Activated CD4-positive, alpha-beta T cell treated with anti-CD3 and anti-CD28 coated beads, Interleukin-2, amount 10 ng/mL, durations not matched to agents 7 days and 5 days (primary cell): Measurements from ENCODE around the gene CASK. TPM values are rescaled to one million over a fixed set of nuclear protein-coding genes. Genes with fewer than 3 reads are reported as not detected.

Experiments used
- CTCF ChIA-PET: fragments of 350-600 bp; sonication (Branson Sonifier 250); formaldehyde crosslinking; loops from one replicate; lab custom pipeline; 2021; ENCODE audit warnings: antibody characterized with exemption; lab: Charles Lee
- POLR2A ChIA-PET: fragments of 350-600 bp; sonication (Branson Sonifier 250); formaldehyde crosslinking; loops from one replicate; lab custom pipeline; 2021; ENCODE audit warnings: antibody characterized with exemption; lab: Charles Lee
- DNase-seq: peaks from one replicate; pipeline ENCODE4 v3.0.0-alpha.2; 2020
- H3K27ac Mint-ChIP-seq: one replicate; pipeline ENCODE4 v1.8.0; 2021; ENCODE audit warnings: mild to moderate bottlenecking, moderate library complexity, mixed read lengths
- H3K27me3 Mint-ChIP-seq: one replicate; pipeline ENCODE4 v1.8.0; 2021; ENCODE audit warnings: mixed read lengths
- H3K36me3 Mint-ChIP-seq: one replicate; pipeline ENCODE4 v1.8.0; 2021; ENCODE audit warnings: low read depth, mixed read lengths
- H3K4me1 Mint-ChIP-seq: one replicate; pipeline ENCODE4 v1.8.0; 2021; ENCODE audit warnings: mixed read lengths
- H3K4me3 Mint-ChIP-seq: one replicate; pipeline ENCODE4 v1.8.0; 2021; ENCODE audit warnings: mild to moderate bottlenecking, moderate library complexity, mixed read lengths
- H3K9me3 Mint-ChIP-seq: one replicate; pipeline ENCODE4 v1.8.0; 2021; ENCODE audit warnings: mixed read lengths
- total RNA-seq, 2 experiments: library from RNA; stranded (reverse); gene quantifications; one replicate each; pipeline ENCODE4 v1.2.3, GENCODE V29; 2021

CASK gene
- total RNA-seq, 2 experiments from 2014 or later: 30.8 to 32.4 TPM

DNA sequence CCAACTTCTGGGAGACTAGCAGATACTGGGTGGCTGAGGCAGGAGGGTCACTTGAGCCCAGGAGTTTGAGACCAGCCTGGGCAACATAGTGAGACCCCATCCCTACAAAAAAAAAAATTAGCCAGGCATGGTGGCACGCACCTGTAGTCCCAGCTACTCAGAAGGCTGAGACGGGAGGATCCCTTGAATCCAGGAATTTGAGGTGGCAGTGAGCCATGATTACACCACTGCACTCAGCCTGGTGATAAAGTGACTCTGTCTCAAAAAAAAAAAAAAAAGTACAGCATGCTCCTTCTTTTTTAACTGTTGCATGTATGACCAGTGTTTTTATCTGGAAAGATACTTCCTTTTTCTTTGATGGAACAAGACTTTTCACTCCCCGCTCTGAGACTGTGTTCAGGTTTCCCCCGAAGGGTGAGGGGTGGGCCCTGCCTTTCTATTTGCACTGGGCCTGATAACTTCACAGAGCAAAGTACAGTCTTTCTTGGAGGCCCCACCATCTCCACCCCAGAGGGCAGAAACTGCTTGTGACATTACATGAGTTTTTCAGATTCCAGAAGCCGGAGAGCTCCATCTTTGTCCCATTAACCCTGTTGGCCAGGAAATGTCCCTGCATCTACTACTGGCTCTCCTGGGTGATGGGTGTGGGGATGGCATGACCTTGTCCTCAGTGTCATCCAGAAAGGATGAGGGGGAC, 441.1 kb downstream of the CASK start:
- POLR2A ChIA-PET: no interaction called here
- DNase-seq: no peak
- H3K36me3 Mint-ChIP-seq: no peaks in the 10 kb centered on the region
- no peaks in the 10 kb centered on the region for H3K9me3 Mint-ChIP-seq
- no peaks in the 10 kb centered on the region for H3K27me3 Mint-ChIP-seq
- peaks cover 2% of the 10 kb centered on the region for H3K4me1 Mint-ChIP-seq
- no peak overlapping the region for H3K27ac Mint-ChIP-seq
- H3K4me3 Mint-ChIP-seq: no peak overlapping the region
- CTCF ChIA-PET: interaction anchor here (0.6 to 1.1 kb wide), 3 partner anchors 17 to 151 kb away, joined by 3 read pairs; no protein-coding TSS in a partner anchor

DNA sequence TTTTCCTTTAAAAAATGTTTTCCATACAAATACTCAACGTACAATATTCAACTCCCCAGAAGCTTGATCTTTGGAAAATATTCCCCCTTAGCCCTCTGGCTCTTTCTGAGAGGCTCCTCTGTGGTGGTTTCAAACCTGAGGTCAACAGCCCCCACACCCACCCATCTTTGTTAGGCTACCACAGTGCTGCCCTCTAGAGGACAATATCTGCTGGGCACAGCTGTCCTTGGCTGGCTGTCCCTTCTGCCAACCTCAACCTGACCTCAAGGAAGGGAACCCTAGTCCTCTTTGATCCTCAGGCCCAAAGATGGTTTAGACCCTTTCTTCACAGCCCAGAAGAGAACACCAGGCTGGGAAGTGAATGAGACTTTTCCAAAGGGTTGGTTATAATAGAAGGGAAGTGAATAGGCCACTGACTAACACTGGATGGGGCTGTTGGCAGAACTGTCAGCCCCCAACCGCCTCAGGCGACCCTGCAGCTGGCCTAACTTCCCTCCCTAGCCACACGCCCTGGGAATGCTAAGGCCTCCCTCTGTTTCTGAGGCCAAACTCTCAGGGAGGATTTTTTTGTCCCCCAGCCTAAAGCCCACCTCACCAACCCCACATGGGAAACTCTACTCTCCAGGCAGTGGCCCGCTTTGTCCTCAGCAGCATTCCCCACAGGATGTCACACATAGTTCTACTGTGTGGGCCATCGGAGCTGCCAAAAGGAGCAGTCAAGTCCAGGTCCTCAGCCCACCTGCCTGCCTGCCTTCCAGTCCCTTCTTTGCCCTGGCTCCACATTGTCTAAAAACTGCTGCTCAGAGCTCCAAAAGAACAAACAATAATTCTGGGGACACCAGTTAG, 441.9 kb downstream of the CASK start:
- peaks cover 2% of the 10 kb centered on the region for H3K4me1 Mint-ChIP-seq
- H3K4me3 Mint-ChIP-seq: no peak overlapping the region
- POLR2A ChIA-PET: no interaction called here
- H3K9me3 Mint-ChIP-seq: no peaks in the 10 kb centered on the region
- no peaks in the 10 kb centered on the region for H3K36me3 Mint-ChIP-seq
- no peak overlapping the region for H3K27ac Mint-ChIP-seq
- H3K27me3 Mint-ChIP-seq: no peaks in the 10 kb centered on the region
- CTCF ChIA-PET: interaction anchor here (0.8 to 1.1 kb wide), 2 partner anchors 16 to 49 kb away, joined by 3 read pairs; no protein-coding TSS in a partner anchor
- peak; percentile 6 for DNase-seq

DNA sequence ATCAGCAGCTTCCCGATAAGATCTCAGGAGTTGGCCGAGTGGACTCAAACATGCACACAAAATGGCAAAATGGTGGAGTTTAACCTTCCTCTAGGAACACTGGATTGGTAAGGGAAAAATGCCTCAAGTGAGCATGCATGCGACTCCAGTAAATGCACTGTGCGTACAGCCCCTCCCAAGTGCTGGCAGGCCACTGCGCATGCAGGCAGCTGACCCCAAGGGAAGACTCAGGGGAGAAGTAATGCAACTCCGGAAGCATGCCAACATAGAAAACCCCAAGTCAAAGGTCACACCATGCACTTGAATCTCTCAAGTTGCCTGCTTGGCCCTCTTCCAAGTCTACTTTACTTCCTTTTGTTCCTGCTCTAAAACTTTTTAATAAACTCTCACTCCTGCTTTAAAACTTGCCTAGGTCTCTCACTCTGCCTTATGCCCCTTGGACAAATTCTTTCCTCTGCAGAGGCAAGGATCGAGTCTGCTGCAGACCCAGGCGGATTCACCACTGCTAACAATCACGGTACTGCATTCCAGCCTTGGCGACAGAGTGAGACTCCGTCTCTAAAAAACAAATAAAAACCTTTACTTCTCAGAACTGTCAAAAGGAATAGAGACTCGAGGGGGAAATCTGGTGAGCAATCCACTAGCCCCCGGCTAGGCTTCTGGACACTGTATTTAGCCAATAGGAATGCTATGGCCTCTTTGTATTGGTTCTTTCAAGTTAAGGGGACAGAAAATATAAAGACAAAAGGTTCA, 442.7 kb downstream of the CASK start:
- DNase-seq: no peak
- Mint-ChIP-seq H3K27ac (no peak overlapping the region), H3K4me3 (no peak overlapping the region), H3K4me1 (peaks cover 2% of the 10 kb centered on the region), H3K27me3 (no peaks in the 10 kb centered on the region), H3K9me3 (no peaks in the 10 kb centered on the region), H3K36me3 (no peaks in the 10 kb centered on the region)
- ChIA-PET CTCF (interaction anchor here (0.6 kb wide), 1 partner anchor 91 kb away, joined by 3 read pairs; no protein-coding TSS in a partner anchor), POLR2A (no interaction called here)

DNA sequence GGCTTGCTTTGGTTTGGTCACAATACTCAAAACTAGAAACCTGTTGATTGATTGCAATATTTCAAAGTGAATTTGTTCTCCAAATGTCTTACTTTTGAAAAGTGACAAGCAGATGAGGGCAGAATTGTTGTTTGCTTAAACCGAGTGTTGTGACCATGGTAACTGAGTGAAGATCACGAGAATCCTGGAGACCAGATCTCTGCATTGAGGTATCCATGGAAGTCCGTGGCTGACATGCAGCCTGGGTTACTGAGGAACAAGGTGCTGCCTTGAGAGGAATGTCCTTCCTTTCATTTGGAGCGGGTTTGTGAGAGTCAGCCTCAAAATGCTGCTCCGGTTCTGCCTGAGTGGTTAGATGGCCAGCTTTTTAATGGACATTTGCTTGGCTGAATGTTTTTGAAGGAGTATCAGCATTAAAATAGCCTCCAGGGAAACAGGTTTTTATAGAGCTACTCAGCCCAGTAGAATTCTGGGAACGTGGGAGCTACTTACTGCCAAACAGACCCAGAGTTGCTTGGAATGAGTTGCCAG, 444.9 kb downstream of the CASK start:
- Mint-ChIP-seq H3K4me3 (no peak overlapping the region), H3K36me3 (no peaks in the 10 kb centered on the region), H3K27me3 (no peaks in the 10 kb centered on the region), H3K9me3 (no peaks in the 10 kb centered on the region), H3K27ac (no peak overlapping the region), H3K4me1 (peaks cover 2% of the 10 kb centered on the region)
- ChIA-PET POLR2A (no interaction called here), CTCF (interaction anchor here (0.5 to 1.0 kb wide), 2 partner anchors 13 to 826 kb away, joined by 3 to 5 read pairs; no protein-coding TSS in a partner anchor)
- DNase-seq: no peak

DNA sequence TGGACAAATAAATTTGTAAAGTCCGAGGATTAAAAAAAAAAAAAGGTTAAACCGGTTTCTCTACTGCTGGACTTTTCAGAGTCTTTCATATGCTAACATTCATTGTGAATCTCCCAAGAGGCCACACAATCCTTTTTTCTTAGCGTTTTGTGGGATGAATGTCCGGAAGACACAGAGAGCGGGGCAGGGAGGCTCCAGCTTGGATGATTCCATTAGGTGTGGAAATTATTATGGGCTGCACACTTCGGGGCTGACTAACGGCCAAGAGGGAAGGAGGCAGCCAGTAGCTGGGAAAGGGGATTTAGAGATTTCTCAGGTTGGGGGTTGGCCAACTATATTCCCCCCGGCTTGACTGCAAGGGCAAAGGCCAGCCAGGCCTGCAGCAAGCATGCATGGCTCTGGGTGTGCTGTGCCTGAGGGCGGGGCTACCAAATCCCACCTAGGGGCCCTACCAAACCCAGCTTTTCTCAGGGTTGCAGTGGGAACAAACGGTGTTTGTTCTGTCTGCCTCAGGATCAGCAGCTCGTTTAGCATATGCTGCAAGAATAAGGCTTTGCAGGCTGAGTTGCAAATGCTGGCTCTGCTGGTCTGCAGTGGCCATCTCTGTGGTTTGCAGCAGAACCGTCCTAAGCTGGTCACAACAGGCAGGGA, 447.6 kb downstream of the CASK start:
- no peak overlapping the region for H3K27ac Mint-ChIP-seq
- no peak overlapping the region for H3K4me3 Mint-ChIP-seq
- H3K36me3 Mint-ChIP-seq: no peaks in the 10 kb centered on the region
- ChIA-PET CTCF (no interaction called here), POLR2A (no interaction called here)
- H3K9me3 Mint-ChIP-seq: no peaks in the 10 kb centered on the region
- no peaks in the 10 kb centered on the region for H3K4me1 Mint-ChIP-seq
- no peaks in the 10 kb centered on the region for H3K27me3 Mint-ChIP-seq
- no peak for DNase-seq

DNA sequence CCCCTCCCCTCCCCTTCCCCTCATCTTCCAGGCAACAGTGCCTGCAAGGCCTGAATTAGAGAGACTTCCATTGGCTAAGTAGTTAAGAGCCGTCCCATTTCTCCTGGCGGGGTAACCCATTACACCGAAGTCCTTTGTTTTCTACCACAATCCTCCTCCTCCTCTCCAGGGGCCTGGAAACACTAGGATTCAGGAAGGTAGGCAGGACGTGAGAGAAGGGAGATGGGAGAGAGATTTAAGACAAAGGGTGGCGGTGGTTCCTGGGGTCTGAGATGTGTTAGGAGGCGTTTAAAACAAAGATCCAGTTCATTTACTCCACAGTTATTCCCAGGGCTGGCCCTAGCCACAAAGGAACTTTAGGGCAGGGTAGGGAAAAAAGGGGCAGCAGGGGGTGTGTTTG, 448.2 kb downstream of the CASK start:
- ChIA-PET POLR2A (no interaction called here), CTCF (no interaction called here)
- no peaks in the 10 kb centered on the region for H3K4me1 Mint-ChIP-seq
- no peak overlapping the region for H3K4me3 Mint-ChIP-seq
- H3K9me3 Mint-ChIP-seq: no peaks in the 10 kb centered on the region
- H3K36me3 Mint-ChIP-seq: no peaks in the 10 kb centered on the region
- DNase-seq: no peak
- no peak overlapping the region for H3K27ac Mint-ChIP-seq
- H3K27me3 Mint-ChIP-seq: no peaks in the 10 kb centered on the region

DNA sequence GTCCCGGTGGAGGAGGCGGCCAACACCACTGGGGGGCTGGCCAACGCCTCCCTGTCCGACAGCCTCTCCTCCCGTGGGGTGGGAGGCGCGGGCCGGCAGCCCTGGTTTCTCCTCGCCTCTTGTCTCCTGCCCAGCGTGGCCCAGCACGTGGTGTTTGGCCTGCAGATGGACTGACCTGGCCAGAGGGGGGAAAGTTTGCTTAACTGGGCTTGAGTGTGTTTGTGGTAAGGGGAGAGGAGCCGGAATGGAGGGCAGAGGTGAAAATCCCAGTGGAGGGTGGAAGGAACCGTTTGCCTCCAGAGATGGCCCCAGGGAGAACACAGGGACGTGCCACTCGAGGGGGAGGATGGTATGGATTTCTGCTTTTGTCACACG, 448.6 kb downstream of the CASK start:
- ChIA-PET CTCF (no interaction called here), POLR2A (no interaction called here)
- no peak overlapping the region for H3K4me3 Mint-ChIP-seq
- peaks cover 4% of the 10 kb centered on the region for H3K4me1 Mint-ChIP-seq
- H3K9me3 Mint-ChIP-seq: no peaks in the 10 kb centered on the region
- no peak for DNase-seq
- no peaks in the 10 kb centered on the region for H3K27me3 Mint-ChIP-seq
- no peak overlapping the region for H3K27ac Mint-ChIP-seq
- H3K36me3 Mint-ChIP-seq: no peaks in the 10 kb centered on the region

DNA sequence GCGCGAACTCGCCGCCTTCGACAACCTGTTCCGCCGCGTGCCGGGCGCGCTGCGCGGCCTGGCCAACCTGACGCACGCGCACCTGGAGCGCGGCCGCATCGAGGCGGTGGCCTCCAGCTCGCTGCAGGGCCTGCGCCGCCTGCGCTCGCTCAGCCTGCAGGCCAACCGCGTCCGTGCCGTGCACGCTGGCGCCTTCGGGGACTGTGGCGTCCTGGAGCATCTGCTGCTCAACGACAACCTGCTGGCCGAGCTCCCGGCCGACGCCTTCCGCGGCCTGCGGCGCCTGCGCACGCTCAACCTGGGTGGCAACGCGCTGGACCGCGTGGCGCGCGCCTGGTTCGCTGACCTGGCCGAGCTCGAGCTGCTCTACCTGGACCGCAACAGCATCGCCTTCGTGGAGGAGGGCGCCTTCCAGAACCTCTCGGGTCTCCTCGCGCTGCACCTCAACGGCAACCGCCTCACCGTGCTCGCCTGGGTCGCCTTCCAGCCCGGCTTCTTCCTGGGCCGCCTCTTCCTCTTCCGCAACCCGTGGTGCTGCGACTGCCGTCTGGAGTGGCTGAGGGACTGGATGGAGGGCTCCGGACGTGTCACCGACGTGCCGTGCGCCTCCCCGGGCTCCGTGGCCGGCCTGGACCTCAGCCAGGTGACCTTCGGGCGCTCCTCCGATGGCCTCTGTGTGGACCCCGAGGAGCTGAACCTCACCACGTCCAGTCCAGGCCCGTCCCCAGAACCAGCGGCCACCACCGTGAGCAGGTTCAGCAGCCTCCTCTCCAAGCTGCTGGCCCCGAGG, 449.2 kb downstream of the CASK start:
- Mint-ChIP-seq H3K27me3 (no peaks in the 10 kb centered on the region), H3K36me3 (no peaks in the 10 kb centered on the region), H3K4me1 (peaks cover 4% of the 10 kb centered on the region), H3K9me3 (no peaks in the 10 kb centered on the region), H3K27ac (no peak overlapping the region), H3K4me3 (no peak overlapping the region)
- POLR2A ChIA-PET: no interaction called here
- no peak for DNase-seq
- CTCF ChIA-PET: no interaction called here

DNA sequence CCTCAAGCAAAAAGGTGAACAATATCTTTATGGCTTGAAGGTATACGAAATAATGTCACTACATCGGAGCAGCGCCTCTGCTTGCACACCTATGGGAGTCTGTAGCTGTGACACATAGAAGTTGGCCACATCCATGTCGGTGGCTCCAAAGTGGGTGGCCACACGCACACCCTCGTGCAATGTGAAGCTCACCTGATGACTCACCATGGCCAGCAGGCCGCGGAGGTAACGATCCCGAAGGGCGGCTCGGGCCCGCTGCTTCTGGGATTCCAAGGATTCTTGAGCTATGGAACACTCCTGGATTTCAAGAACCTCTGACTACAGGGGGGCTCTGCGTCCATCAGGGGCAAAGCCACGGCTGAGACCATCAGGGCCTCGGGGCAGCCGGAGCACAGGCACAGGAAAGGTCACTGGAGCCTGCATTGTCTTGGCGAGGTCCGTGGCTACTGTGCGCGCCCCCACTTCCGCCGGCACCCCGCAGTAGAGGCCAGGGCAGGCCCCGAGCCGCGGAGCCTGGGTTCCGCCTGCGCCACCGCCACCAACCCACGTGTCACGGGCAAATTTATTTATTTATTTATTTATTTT, 451.0 kb downstream of the CASK start:
- Mint-ChIP-seq H3K9me3 (no peaks in the 10 kb centered on the region), H3K36me3 (no peaks in the 10 kb centered on the region), H3K4me3 (no peak overlapping the region), H3K27me3 (no peaks in the 10 kb centered on the region), H3K4me1 (peaks cover 4% of the 10 kb centered on the region), H3K27ac (no peak overlapping the region)
- POLR2A ChIA-PET: no interaction called here
- CTCF ChIA-PET: interaction anchor here (1.2 kb wide), 1 partner anchor 16 kb away, joined by 3 read pairs; no protein-coding TSS in a partner anchor
- no peak for DNase-seq

DNA sequence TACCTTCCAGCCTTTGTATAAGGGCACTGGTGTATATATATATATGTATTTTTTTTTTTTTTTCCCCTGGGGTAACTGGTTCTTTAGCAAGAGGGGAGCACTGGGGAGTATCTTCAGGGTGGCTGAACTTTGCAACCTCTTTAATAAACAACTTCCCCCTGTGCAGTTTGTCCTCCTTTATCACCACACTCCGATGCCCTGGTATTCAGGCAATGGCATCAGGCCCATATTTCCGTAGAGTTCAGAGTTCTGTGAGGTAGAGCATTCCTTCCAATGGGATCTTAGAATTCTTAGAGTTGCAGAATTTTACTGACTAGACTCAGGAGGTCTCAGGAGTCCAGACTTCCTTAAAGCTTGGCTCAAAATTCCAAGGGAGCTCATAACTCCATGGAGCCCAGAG, 451.6 kb downstream of the CASK start:
- H3K36me3 Mint-ChIP-seq: no peaks in the 10 kb centered on the region

DNA sequence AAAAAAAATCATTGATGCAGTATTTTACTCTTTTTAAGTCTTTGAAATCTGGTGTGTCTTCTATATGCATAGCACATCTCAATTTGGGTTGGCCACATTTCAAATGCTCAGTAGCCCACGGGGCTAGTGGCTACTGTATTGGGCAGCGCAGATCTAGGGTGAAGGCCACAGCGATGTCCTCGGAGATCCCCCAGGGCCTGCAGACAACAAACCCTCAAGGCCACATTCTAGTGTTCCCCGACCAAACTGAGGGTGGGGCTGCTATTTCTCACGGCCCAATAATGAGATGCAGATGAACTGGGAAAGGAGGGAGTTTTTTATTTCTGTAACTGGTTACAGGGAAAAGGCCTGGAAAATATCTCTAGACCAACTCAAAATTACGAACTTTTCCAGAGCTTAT, 452.6 kb downstream of the CASK start:
- Mint-ChIP-seq H3K4me3 (no peak overlapping the region), H3K9me3 (no peaks in the 10 kb centered on the region), H3K36me3 (no peaks in the 10 kb centered on the region), H3K27me3 (no peaks in the 10 kb centered on the region), H3K4me1 (peaks cover 4% of the 10 kb centered on the region), H3K27ac (no peak overlapping the region)
- POLR2A ChIA-PET: no interaction called here
- CTCF ChIA-PET: no interaction called here
- no peak for DNase-seq

More for the DNA sequence above, 451.6 kb downstream of the CASK start:
- POLR2A ChIA-PET: no interaction called here
- H3K9me3 Mint-ChIP-seq: no peaks in the 10 kb centered on the region
- no peak for DNase-seq
- no peaks in the 10 kb centered on the region for H3K27me3 Mint-ChIP-seq
- CTCF ChIA-PET: interaction anchor here (1.2 kb wide), 1 partner anchor 16 kb away, joined by 3 read pairs; no protein-coding TSS in a partner anchor
- H3K4me1 Mint-ChIP-seq: peaks cover 4% of the 10 kb centered on the region
- H3K4me3 Mint-ChIP-seq: no peak overlapping the region
- no peak overlapping the region for H3K27ac Mint-ChIP-seq
